Stimulated activated CD4-positive, alpha-beta T cell treated with anti-CD3 and anti-CD28 coated beads, Interleukin-2, amount 100 ng/mL, for 4 hours (primary cell): ENCODE results near the gene PPP1R26.

Source experiments
- DNase-seq: peaks from one replicate; pipeline ENCODE4 v3.0.0-alpha.2; 2020; ENCODE audit warnings: low read depth

PPP1R26 gene

GRCh38 chr9:135461936-135462335 is 17.6 kb upstream of the PPP1R26 start:
- no peak for DNase-seq

GRCh38 chr9:135463140-135463539 is 16.4 kb upstream of the PPP1R26 start:
- DNase-seq, result no peak

- DNase-seq, result no peak
These were observed 15.4 kb upstream of the PPP1R26 start for GRCh38 chr9:135464181-135464580.

- peak; percentile 30 for DNase-seq
These were observed 10.6 kb upstream of the PPP1R26 start for GRCh38 chr9:135468854-135469521.

- DNase-seq, result no peak
These were observed 7.6 kb upstream of the PPP1R26 start for GRCh38 chr9:135471791-135472640.

GRCh38 chr9:135473972-135474543 is 5.5 kb upstream of the PPP1R26 start:
- DNase-seq, result no peak

- DNase-seq, result no peak
These were observed 4.7 kb upstream of the PPP1R26 start for GRCh38 chr9:135474915-135475314.

- no peak for DNase-seq
These were observed 2.8 kb upstream of the PPP1R26 start for GRCh38 chr9:135476561-135477355.

- DNase-seq, result no peak
These were observed 1.4 kb upstream of the PPP1R26 start for GRCh38 chr9:135478191-135478590.

GRCh38 chr9:135478829-135479468 is 633 bp upstream of the PPP1R26 start:
- DNase-seq, result no peak

- DNase-seq, result no peak
These were observed 723 bp downstream of the PPP1R26 start for GRCh38 chr9:135480071-135480939.

- DNase-seq, result no peak
These were observed 1.3 kb downstream of the PPP1R26 start for GRCh38 chr9:135480940-135481310.

- no peak for DNase-seq
These were observed 2.6 kb downstream of the PPP1R26 start for GRCh38 chr9:135482015-135482754.

- no peak for DNase-seq
These were observed 5.1 kb downstream of the PPP1R26 start for GRCh38 chr9:135484460-135485277.

GRCh38 chr9:135485385-135485784 is 5.8 kb downstream of the PPP1R26 start:
- DNase-seq, result no peak

GRCh38 chr9:135485832-135486231 is 6.2 kb downstream of the PPP1R26 start:
- DNase-seq, result no peak

GRCh38 chr9:135486267-135487065 is 6.9 kb downstream of the PPP1R26 start:
- no peak for DNase-seq

GRCh38 chr9:135487281-135488012 is 7.9 kb downstream of the PPP1R26 start:
- no peak for DNase-seq
